NCI-H2081 (cell line): ENCODE measurements around the gene ADAMTS17.

Experiments used
- DNase-seq, 2 experiments: peaks; one replicate each; lab custom pipeline; 2025; lab: John Stamatoyannopoulos, UW

ADAMTS17 gene

GRCh38 chr15:100341750-100342560 lies at the start of gene ADAMTS17:
Gene ADAMTS17 (minus strand): TSS chr15:100341975. CDS start chr15:100341899, 76 bp downstream.
- DNase-seq: peak; percentile 94 to 95

GRCh38 chr15:100385300-100386050 lies 43.7 kb upstream of the ADAMTS17 start:
- no peak for DNase-seq

GRCh38 chr15:100384108-100384410 lies 42.3 kb upstream of the ADAMTS17 start:
- DNase-seq: no peak

GRCh38 chr15:100383302-100384107 lies 41.7 kb upstream of the ADAMTS17 start:
- peak; percentile 14 to 24 for DNase-seq

GRCh38 chr15:100373942-100374341 lies 32.2 kb upstream of the ADAMTS17 start:
- DNase-seq: no peak

- no peak for DNase-seq
Measured at GRCh38 chr15:100373120-100373896, 31.5 kb upstream of the ADAMTS17 start.

- no peak for DNase-seq
Measured at GRCh38 chr15:100372739-100373119, 31.0 kb upstream of the ADAMTS17 start.

GRCh38 chr15:100355342-100355741 lies 13.6 kb upstream of the ADAMTS17 start:
- no peak for DNase-seq

GRCh38 chr15:100353449-100353848 lies 11.7 kb upstream of the ADAMTS17 start:
- DNase-seq: no peak

GRCh38 chr15:100350434-100351226 lies 8.9 kb upstream of the ADAMTS17 start:
- DNase-seq: no peak

- peak; percentile 77 to 81 for DNase-seq
Measured at GRCh38 chr15:100349696-100350433, 8.1 kb upstream of the ADAMTS17 start.

GRCh38 chr15:100349321-100349695 lies 7.5 kb upstream of the ADAMTS17 start:
- DNase-seq: no peak

- DNase-seq: no peak
Measured at GRCh38 chr15:100348578-100348977, 6.8 kb upstream of the ADAMTS17 start.

- no peak for DNase-seq
Measured at GRCh38 chr15:100346866-100347512, 5.2 kb upstream of the ADAMTS17 start.

GRCh38 chr15:100345438-100345837 lies 3.7 kb upstream of the ADAMTS17 start:
- no peak for DNase-seq

GRCh38 chr15:100343251-100343650 lies 1.5 kb upstream of the ADAMTS17 start:
- DNase-seq: no peak

GRCh38 chr15:100341239-100341749 lies 481 bp downstream of the ADAMTS17 start:
- peak in 1 of 2 experiments; percentile 12 for DNase-seq

- no peak for DNase-seq
Measured at GRCh38 chr15:100340721-100341238, 995 bp downstream of the ADAMTS17 start.

- no peak for DNase-seq
Measured at GRCh38 chr15:100339999-100340398, 1.8 kb downstream of the ADAMTS17 start.
